Stimulated activated CD4-positive, alpha-beta T cell treated with anti-CD3 and anti-CD28 coated beads, Interleukin-2, amount 100 ng/mL, for 48 hours (primary cell): ENCODE data around the gene TYW1.
"Not testable (repeated sequence)": the region's sequence is repeated elsewhere in the genome, so short reads cannot be mapped to it uniquely, and the experiment has no call there.

Experiments used
- DNase-seq, 2 donors: peaks; one replicate each; pipeline ENCODE4 v3.0.0-alpha.2; 2020

Gene TYW1

DNA sequence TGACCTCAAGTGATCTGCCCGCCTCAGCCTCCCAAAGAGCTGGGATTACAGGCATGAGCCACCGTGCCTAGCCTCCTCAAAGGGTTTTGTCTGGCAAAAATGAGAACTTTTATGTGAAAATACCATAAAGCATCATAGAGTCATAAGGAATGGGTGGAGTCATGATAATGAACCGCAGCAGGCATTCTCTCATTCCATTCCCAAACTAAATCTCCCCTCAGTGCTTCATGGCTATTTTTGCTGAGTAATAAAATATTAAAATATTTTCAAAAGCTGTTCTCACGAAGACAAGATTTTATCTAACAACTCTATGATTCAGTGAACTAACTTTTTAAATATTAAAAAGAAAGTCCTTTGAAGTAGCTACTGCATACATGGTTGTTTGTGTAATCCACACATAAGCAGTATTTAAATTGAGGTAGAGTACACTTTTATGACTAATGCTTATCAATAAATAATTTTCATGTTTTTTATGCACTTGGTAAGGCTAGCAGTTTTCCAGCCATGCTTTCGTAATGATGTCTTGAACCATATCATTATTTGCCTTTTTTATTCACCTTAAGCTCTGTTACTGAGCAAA lies 195.6 kb downstream of the TYW1 start:
- not testable (repeated sequence) for DNase-seq

DNA sequence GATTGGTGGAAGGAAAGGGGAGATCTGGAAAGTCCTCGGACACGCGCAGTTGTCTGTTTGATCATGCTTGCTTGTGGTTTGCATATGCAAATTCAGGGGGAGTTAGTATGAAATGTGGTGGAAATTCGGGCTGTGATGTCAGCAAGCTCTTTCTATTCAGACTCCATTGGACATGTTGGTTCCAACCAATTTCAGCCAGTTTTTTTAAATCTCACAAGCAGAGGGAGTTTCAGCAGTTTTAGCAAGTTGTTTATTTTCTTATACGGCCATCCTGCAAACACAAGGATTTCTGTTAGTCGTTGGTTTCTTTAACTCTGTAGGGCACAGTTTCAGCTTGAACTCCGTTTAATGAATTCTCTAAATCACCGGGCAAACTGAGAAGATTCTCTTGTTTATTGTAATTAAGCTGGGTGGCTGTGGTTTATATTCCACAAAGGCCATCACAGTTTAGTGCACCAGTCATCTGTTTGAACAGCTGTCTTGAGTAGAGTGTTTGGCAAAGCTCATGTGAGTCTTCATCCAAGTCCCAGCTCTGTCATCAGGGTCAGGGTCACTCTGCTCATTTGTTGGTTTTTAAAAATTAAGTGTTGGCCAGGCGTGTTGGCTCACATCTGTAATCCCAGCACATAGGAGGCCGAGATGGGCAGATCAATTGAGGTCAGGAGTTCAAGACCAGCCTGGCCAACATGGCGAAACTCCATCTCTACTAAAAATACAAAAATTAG lies 196.4 kb downstream of the TYW1 start:
- not testable (repeated sequence) for DNase-seq

DNA sequence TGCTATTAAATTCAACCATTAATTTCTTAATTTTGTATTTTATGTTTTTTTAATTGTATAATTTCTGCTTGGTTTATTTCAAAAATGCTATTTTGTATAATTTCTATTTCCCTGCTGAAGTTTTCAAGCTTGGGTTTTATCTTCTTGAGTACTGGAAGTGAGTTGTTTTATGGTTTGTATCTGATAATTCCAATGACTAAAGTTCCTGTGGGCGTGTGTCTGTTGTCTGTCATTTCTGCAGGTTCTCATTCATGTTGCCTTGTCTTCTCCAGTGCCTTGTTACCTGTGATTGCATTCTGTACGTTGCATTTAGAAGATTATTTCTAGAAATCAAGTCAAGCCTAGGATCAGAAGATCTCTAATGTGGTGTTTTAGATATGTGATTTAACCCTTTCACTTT lies 199.5 kb downstream of the TYW1 start:
- not testable (repeated sequence) for DNase-seq

DNA sequence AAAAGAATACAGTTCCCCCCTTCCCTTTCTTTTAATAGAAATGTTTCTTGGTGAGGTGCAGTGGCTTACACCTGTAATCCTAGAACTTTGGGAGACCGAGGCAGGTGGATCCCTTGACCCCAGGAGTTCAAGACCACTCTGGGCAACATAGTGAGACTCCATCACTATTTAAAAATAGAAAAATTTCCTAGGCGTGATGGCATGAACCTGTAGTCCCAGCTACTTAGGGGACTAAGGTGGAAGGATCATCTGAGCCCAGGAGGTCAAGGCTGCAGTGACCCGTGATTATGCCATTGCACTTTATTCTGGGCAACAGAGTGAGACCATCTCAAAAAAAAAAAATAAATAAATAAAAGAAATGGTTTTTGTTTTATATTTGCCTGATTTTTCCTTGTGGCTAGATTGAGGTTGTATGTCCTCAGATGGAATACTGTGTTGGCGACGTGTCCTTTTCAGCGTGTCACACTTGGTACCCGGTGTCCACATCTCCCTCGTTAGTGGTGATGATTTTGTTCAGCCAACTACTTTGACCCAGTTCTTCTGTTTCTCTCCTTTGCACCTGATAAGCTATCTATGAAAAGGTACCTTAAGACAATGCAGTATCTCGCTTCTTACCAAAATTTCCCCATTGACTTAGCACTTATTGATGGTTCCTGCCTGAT lies 202.4 kb downstream of the TYW1 start:
- not testable (repeated sequence) for DNase-seq

DNA sequence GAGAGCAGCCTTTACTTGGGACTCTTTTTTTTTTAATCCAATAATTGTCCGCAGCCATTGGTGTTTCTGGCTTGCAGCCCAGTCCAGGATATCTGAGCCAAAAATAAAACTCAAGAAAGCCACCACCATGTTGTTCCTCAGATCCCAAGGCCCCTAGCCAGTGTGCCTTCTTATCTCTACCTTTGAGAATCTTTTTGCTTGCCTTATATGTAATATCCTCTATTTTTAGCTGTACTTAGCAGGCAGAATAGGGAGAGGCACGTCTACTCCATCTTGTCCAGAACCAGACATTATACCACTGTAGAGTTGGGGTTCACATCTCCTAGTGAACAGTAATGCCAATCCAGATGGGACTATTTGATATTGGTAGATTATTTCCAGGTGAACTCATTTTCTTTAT lies 209.1 kb downstream of the TYW1 start:
- not testable (repeated sequence) for DNase-seq

DNA sequence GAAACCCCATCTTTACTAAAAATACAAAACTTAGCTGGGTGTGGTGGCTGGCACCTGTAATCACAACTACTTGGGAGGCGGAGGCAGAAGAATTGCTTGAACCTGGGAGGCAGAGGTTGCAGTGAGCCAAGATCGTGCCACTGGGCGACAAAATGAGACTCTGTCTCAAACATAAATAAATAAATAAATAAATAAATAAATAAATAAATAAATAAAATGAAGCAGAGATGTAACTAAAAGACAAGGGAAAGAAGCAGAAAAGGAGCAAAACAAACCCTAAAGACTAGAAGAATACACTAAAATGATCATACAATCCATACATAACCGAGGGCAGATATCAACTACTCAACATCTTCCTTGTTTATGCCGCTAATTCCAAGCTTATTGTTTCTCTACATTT lies 209.8 kb downstream of the TYW1 start:
- DNase-seq = no peak

DNA sequence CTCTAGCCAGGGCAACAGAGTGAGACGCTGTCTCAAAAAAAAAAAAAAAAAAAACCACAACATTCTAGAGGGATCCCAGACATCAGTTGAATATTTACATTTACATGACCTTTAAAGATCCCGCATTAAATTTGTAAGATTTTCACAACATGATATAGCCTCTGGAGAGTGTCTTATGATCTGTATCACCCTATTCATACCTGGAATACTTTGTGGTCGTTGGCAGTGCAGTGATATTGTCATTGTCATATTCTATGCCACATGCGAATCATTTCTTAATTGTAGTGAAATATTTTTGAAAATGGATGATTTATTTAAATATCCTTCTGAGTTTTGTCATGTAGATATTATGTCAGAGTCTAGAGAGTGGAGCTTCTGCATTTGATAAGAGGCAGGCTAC lies 212.0 kb downstream of the TYW1 start:
- DNase-seq = not testable (repeated sequence)

DNA sequence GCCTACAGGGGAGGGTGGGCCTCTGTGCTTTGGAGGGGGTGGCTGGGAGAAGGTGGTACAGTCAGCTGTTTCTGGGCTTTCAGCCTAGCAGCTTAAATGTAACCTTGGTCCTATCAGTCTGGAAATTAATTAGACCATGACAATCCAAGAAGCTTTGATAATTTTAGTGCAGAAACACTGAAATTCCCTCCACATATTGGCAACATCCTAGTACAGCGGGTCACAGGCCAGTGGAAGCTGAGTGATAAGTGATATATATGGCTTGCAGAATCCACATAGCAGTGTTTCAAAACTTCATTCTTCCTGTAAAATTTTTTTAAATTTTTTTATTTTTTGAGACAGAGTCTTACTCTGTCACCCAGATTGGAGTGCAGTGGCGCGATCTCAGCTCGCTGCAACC lies 212.6 kb downstream of the TYW1 start:
- no peak for DNase-seq

DNA sequence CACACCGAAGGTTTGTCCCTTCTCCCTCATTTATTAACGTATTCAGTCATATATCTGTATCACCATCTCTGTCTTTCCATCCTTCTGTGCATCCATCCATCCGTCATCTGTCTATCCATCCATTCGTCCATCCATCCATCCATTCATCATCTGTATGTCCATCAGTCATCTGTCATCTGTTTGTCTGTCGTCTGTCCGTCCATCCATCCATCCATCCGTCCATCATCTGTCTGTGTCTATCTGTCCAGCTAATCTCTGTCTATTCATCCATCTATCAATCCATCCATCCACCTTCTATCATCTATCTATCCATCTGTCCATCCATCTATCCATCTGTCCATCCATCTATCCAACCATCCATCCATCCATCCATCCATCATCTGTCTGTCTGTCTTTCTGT lies 213.9 kb downstream of the TYW1 start:
- DNase-seq = no peak

DNA sequence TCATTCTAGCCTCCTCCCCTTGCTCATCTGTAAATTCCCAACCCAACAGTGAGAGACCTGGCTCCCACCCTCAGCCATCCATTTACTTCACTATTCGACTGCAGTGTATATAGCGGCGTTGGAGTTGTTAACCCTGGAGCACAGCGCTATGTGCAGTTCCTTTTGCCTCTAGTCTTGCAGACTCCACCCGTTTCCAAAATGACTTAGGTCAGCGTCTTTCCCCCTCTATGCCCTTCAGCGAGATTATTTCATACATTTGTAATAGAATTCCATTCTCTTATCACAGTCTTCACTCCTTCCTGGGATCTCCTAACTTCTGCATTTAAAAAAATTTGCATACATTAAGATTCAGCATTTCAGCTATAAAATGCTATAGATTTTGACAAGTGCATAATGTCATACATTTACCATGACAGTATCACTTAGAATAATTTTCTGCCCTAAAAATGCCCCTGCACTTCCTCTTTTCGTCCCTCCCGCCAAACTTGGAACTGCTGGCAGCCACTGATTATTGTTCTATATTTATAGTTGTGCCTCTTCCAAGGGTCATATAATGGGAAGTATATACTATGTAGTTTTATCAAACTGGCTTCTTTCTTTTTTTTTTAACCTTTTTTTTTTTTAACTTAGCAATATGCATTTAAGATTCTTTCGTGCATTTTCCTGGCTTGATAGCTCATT lies 215.2 kb downstream of the TYW1 start:
- DNase-seq = not testable (repeated sequence)

DNA sequence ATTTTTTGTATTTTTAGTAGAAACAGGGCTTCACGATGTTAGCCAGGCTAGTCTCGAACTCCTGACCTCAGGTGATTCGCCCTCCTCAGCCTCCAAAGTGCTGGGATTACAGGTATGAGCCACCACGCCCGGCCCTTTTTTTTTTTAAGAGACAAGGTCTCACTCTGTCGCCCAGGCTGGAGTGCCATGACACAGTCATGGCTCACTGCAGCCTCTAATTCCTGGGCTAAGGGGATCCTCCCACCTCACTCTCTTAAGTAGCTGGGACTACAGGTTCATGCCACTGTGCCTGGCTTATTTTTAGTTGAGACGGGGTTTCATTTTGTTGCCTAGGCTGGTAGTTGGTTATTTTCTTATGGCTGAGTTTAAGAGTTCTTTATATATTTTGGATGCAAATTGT lies 216.4 kb downstream of the TYW1 start:
- not testable (repeated sequence) for DNase-seq

DNA sequence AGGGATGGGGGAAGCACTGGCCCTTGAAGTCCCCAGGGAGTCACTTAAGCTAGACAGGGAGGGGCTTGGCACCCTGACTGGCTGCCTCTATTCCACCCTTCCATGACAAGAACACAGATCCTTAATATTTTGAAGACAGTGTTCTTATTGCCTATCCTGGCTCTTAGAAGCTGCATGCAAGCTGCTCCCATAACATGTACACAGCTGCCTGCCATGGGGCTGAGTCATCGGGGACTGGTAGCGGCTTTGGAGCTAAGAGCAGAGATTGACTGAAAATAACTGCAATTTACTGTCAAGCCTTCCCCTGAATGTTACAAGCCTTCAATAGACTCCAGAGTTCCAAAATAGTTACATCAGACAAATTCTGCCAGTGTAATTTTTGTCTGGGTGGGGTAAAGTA lies 226.9 kb downstream of the TYW1 start:
- not testable (repeated sequence) for DNase-seq

DNA sequence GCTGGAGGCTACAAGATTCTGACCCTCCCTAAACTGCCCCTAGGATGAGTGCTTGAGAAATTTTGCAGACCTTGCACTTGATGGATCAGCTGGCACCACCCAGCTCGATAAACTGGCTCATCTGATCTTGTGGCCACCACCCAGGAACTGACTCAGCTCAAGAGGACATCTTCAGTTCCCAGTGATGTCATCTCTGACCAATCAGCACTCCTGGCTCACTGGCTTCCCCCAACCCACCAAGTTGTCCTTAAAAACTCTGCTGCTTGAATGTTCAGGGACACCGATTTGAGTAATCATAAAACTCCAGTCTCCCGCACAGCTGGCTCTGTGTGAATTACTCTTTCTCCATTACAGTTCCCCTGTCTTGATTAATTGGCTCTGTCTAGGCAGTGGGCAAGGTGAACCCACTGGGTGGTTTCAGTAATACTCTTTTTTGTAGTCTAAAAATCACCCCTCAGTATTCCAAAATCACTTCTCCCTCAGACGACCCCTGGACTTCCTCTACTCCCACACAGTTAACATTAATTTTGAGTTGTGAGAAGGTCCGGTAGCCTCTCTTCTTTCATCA lies 229.8 kb downstream of the TYW1 start:
- not testable (repeated sequence) for DNase-seq

DNA sequence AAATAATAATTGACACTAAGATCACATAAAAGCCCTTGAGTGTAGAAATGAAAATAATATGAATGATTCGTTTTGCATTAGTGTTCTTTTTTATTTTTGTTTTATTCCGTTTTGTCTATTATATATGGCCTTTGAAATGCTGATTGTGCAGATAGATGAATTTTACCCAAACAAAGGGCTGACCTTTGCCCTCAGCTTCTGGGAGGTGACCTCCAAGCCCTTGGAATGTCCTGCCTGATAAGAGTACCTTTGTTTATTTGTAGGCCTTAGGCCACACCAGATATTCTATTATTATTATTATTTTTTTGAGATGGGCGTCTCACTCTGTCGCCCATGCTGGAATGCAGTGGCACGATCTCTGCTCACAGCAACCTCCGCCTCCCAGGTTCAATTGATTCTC lies 230.3 kb downstream of the TYW1 start:
- DNase-seq = not testable (repeated sequence)

DNA sequence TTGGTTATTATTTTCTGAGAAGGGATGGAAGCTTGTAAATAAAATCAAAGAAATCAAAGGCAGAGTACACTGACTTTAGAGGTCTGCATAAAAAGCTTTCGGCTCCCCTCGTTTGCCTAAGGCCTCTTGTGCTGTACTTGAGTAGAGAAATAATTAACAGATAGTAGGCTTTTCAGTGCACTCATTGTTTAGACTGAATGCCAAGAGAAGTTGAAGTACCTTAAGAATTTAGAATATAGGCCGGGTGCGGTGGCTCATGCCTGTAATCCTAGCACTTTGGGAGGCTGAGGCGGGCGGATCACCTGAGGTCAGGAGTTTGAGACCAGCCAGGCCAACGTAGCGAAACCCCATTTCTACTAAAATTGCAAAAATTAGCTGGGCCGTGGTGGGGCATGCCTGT lies 232.4 kb downstream of the TYW1 start:
- not testable (repeated sequence) for DNase-seq

DNA sequence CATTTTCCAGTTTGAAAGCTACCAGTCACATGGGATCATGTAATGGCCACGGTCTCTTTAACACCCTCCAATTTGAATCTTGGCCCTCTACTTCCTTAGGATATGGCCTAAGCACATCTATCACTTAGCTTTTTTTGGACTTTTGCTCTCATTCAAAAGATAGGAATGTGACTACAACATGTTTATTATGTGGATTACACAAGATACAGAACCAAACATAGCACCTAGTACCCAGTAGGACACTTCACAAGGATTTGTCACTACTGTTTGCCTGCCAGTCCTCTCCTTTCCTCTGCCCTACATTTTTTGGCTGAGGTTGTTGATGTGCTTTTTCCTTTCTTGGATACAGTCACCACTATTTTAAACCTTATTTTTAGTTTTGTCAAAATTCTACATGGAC lies 233.4 kb downstream of the TYW1 start:
- not testable (repeated sequence) for DNase-seq

DNA sequence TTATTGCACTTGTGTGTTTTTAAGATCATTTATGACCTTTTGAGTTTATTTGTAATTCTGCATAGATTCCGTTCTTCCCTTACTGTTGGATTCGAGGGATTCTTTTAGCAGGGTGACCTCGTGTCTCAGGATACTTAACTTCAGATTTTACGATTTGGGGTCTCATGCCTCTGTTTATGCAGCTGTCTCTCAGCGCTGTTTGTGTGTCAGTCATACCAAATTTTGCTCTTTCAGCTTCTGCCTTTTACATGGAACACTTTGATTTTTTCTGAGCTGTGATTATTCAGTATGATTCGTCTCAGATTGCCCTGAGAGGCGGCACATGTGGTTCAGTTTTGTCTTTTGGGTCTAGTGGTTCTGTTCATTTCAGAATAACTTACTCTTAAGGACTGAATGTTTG lies 236.9 kb downstream of the TYW1 start:
- not testable (repeated sequence) for DNase-seq

DNA sequence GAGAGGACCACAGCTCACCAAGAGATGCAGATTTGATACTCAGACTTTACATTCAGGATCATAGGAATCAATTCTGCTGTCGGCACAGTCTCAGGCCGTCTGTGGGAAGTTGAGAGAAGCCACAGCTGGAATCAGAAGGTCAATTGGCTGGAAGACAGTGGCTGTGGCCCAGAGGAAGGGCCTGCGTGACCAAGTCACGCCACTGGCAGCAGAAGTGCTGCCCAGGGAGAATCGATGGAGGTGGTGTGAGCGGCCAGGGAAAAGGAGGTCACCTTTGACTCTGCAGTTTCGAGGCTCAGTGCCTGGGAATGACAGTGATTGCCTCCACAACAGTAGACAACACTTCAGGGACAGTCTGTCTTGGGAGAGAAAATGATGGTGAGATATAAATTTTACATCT lies 239.6 kb downstream of the TYW1 start:
- not testable (repeated sequence) for DNase-seq

DNA sequence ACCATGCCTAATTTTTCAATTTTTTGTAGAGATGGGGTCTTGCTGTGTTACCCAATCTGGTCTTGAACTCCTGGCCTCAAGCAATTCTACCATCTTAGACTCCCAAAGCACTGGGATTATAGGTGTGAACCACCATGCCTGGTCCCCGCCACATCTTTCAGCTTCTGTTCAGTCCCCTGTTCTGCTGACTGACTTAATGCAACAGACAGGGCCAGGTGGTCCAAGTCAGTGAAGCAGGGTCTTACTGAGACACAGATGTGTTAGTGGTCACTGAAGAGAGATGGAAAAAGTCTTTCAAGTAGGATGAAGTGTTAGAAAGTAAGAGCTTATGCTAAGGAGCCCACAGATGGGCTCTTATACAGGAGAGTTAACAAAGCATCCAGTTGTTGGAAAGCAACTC lies 246.2 kb downstream of the TYW1 start:
- DNase-seq = not testable (repeated sequence)

DNA sequence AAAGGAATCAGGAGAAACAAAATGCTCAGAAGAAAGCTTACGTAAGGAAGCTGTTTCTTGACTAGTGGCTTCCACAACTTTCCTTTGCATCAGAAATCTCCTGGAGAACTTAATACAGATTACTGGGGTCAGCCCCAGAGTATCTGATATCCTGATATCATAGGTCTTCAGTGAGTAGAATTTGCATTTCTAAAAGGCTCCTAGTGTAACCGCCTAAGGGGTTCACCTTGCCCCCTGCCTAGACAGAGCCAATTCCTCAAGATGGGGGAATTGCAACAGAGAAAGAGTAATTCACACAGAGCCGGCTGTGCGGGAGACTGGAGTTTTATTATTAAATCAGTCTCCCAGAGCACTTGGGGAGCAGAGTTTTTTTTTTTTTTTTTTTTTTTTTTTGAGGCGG lies 251.7 kb downstream of the TYW1 start:
- not testable (repeated sequence) for DNase-seq

DNA sequence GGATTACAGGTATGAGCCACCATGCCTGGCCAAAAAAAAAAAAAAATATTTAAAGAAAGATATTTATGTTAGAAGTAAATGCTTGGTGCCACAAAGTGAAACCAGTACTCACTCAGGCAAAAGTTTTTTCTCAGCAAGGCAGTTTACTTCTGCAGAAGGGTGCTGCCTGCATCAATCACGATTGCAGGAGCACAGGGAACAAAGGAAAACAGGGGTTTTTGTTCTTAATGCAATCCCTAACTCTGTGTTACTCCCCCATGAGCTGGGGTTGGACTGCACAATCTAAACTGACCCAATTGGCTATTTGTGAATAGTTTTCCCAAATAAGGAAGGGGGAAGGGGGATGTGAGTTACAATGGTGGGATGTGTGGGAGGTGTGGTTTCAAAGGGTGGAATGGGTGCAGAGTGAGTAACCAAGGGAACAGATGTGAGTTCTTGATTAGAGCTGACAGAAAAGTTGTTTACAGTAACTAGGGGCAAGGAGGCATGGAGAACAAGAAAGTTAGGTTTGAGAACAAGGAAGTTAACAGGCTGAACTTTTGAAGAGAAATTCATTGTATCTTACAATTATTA lies 255.4 kb downstream of the TYW1 start:
- DNase-seq = no peak

DNA sequence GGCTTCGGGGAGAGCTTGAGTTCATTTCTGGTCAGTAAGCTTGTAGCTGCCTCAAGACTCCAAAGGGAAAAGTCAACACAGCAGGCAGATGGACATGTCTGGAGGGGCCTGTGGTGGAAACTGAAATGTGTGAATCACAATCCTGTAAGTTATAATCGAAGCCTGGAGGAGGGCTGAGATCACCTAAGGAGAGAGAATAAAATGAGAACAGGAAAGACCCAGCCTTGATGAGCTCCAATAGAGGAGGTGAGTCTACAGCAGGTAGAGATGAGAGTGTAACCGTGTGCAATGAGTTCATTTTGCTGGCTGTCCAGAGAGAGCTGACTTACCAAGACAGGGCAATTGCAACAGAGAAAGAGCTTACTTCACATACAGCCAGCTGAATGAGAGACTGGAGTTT lies 258.4 kb downstream of the TYW1 start:
- not testable (repeated sequence) for DNase-seq

DNA sequence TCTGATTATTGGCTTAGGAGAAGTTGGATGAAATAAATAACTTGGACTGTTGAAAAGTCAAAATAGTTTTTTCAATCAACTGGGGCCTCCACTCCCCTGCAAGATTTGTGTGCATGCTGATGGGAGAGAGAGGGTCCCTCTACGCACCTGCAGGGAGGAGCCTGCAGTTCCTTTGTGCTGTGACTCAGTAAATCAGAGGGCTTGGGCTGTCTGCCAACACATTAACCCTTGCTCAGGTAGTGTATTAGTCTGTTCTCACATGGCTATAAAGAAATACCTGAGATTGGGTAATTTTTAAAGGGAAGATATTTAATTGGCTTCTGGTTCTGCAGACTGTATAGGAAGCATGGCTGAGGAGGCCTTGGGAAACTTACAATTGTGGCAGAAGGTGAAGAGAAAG lies 261.1 kb downstream of the TYW1 start:
- not testable (repeated sequence) for DNase-seq
